GM13976 (cell line): ENCODE measurements around the gene DPH6.

Source experiments
- DNase-seq: peaks from one replicate; pipeline ENCODE4 v3.0.0; 2012; ENCODE audit warnings: low spot score
- CTCF ChIP-seq: IDR thresholded peaks from 2 replicates; pipeline ENCODE4 v1.5.1; 2012; ENCODE audit warnings: borderline replicate concordance, mild to moderate bottlenecking; ENCODE audit not compliant: insufficient read depth; ENCODE audit errors: extremely low read depth, missing control alignments, control extremely low read depth
- in situ Hi-C: fragments of 300-500 bp; cut with MboI; formaldehyde crosslinking; loops from one replicate; pipeline ENCODE4 v1.12.0; 2022; ENCODE audit warnings: low sequenced_read_pairs, mixed read lengths, inconsistent platforms; ENCODE audit not compliant: unreplicated experiment

DPH6 gene

GRCh38 chr15:35565901-35566300 is 19.9 kb upstream of the DPH6 start:
- DNase-seq = no peak
- TF ChIP-seq CTCF = no peak
- in situ Hi-C loops = no loop called here

- TF ChIP-seq CTCF = no peak
- no peak for DNase-seq
- in situ Hi-C loops = no loop called here
Observed at GRCh38 chr15:35562641-35563040, 16.7 kb upstream of the DPH6 start.

DNA sequence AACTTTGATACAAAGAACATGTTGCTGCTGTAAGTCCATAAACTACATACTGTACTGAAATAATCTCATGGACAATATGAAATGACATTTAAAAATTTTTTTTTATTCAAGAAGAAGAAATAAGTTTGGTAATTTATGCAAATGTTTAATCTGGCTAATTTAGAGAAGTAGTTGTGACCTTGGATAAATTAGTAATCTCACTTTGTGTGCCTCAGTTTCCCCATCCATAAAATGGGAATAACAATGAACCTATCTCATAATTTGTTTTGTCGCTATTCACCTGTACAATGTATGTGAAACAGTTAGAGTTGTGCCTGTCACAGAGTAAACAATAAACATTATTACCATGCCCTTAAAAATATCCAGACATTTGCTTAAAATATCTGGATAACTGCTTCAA is 15.3 kb upstream of the DPH6 start:
- DNase-seq = no peak
- TF ChIP-seq CTCF = no peak
- in situ Hi-C loops = no loop called here

DNA sequence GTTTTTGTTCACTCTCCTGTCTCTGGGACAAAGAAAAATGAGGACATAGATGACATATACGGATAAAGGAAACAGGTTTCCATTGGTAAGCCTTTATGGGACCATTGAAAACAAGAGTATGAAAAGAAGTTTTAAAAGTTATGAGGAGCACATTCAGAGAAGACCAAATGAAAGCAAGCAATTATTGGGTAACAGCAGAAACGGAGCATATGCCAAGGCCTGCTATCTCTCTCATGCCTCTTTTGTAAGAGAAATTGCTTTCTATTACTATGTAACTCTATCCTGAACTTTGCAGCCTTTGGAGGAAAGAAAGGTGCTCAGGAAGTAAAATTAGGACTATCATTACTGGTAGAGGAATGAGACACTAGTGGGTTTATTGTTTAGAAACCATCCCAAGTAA is 14.9 kb upstream of the DPH6 start:
- in situ Hi-C loops = no loop called here
- DNase-seq = no peak
- no peak for TF ChIP-seq CTCF

DNA sequence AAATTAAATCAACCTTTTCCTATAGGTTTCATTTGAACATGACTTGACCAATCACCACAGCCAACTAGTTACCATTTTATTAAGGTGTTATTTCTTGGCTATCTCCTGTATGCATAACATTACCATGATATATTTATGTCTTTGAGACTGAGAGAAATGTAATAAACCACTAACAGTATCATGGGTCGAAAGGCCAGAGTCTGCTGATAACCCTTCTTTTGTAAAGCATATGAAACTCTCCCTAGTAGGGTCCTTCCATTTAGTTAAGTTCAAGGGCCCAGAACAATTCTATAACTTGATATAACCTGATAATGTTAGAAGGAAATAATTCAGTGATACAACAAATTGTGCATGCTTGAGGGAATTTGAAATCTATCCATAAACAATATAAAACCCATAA is 14.3 kb upstream of the DPH6 start:
- in situ Hi-C loops = no loop called here
- no peak for TF ChIP-seq CTCF
- no peak for DNase-seq

DNA sequence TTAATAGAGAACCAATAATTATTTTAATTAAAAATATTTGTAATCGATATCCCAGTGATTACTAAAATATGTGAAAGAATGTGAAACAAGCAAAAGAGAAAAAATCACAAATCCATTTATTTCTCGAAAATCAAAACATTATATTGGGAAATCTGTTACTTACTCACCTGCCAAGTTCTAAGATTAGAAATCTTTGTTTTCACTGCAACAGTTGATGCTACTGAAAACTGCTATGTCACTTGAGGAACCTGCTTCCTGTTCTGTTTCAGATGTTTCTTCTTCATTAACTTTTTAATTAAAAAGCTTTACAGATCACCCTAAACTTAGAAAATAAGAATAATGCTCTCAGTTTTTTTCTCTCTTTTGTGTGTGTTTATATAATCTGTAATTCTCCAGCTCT is 13.7 kb upstream of the DPH6 start:
- in situ Hi-C loops = no loop called here

More for the DNA sequence above, 13.7 kb upstream of the DPH6 start:
- DNase-seq = no peak
- no peak for TF ChIP-seq CTCF
